GM18499 (cell line): ENCODE data around the gene KLHL40.

Experiments
- ATAC-seq: cut with Tn5 transposase; IDR thresholded peaks from one replicate; pipeline ENCODE4 v1.9.1; 2021; ENCODE audit warnings: moderate number of reproducible peaks; ENCODE audit not compliant: insufficient read depth, unreplicated experiment

KLHL40 gene

GRCh38 chr3:42667523-42668412, 17.6 kb upstream of the KLHL40 start:
- no peak for ATAC-seq

- ATAC-seq = no peak
These were observed 16.9 kb upstream of the KLHL40 start for GRCh38 chr3:42668413-42668760.

- ATAC-seq = no peak
These were observed 16.5 kb upstream of the KLHL40 start for GRCh38 chr3:42668793-42669217.

- ATAC-seq = no peak
These were observed 15.2 kb upstream of the KLHL40 start for GRCh38 chr3:42670051-42670576.

GRCh38 chr3:42670670-42671069, 14.7 kb upstream of the KLHL40 start:
- no peak for ATAC-seq

GRCh38 chr3:42672515-42672914, 12.8 kb upstream of the KLHL40 start:
- no peak for ATAC-seq

GRCh38 chr3:42673082-42673481, 12.3 kb upstream of the KLHL40 start:
- ATAC-seq = no peak

GRCh38 chr3:42674146-42674545, 11.2 kb upstream of the KLHL40 start:
- no peak for ATAC-seq

GRCh38 chr3:42675909-42676308, 9.4 kb upstream of the KLHL40 start:
- ATAC-seq = no peak

GRCh38 chr3:42678447-42678846, 6.9 kb upstream of the KLHL40 start:
- no peak for ATAC-seq

GRCh38 chr3:42680271-42680670, 5.1 kb upstream of the KLHL40 start:
- ATAC-seq = no peak

GRCh38 chr3:42680806-42681205, 4.5 kb upstream of the KLHL40 start:
- no peak for ATAC-seq

- no peak for ATAC-seq
These were observed 3.8 kb upstream of the KLHL40 start for GRCh38 chr3:42681361-42682038.

- ATAC-seq = no peak
These were observed 2.9 kb upstream of the KLHL40 start for GRCh38 chr3:42682301-42683070.

- ATAC-seq = no peak
These were observed 1.3 kb upstream of the KLHL40 start for GRCh38 chr3:42683875-42684598.

- no peak for ATAC-seq
These were observed 540 bp upstream of the KLHL40 start for GRCh38 chr3:42684632-42685362.

GRCh38 chr3:42685891-42686820, 819 bp downstream of the KLHL40 start:
- no peak for ATAC-seq
